Vagina (tissue), 2 donors: ENCODE measurements around the gene ASGR2. TPM values are rescaled to one million over a fixed set of nuclear protein-coding genes. Genes with fewer than 3 reads are reported as not detected.

Source experiments
- DNase-seq, 2 donors: peaks; one replicate each; pipeline ENCODE4 v3.0.0-alpha.2; 2017; ENCODE audit errors: extremely low spot score in 2 of 2
- H3K27ac ChIP-seq: fragments of 200-600 bp; sonication (generic); one replicate; pipeline ENCODE4 v1.5.1; 2019
- H3K27me3 ChIP-seq: fragments of 200-600 bp; sonication (generic); one replicate; pipeline ENCODE4 v1.5.1; 2019
- H3K36me3 ChIP-seq, 2 donors: fragments of 200-600 bp; sonication (generic); one replicate each; pipeline ENCODE4 v1.5.1; 2017 to 2019
- H3K4me1 ChIP-seq: fragments of 200-600 bp; sonication (generic); one replicate; pipeline ENCODE4 v1.5.1; 2019
- H3K4me3 ChIP-seq, 2 donors: fragments of 200-600 bp; sonication (generic); 1 replicate in 1 of 2; 2 replicates in 1 of 2; pipeline ENCODE4 v1.5.1; 2016 to 2019
- H3K9me3 ChIP-seq: fragments of 200-600 bp; sonication (generic); one replicate; pipeline ENCODE4 v1.5.1; 2019
- CTCF ChIP-seq, 3 experiments: fragments of 450-650 bp in 2 of 3; fragments of 200-600 bp in 1 of 3; sonication (generic) in 1 of 3; IDR thresholded peaks; one replicate each; pipeline ENCODE4 v1.5.1; 2017 to 2019; ENCODE audit warnings: antibody characterized with exemption in 3 of 3, mild to moderate bottlenecking in 2 of 3, moderate library complexity in 2 of 3
- POLR2A ChIP-seq, 2 donors: fragments of 450-650 bp; IDR thresholded peaks; one replicate each; pipeline ENCODE4 v1.6.1; 2017; ENCODE audit warnings: antibody characterized with exemption in 2 of 2, mild to moderate bottlenecking in 2 of 2, moderate library complexity in 2 of 2
- POLR2AphosphoS5 ChIP-seq, 2 donors: sonication (generic); formaldehyde crosslinking; IDR thresholded peaks; one replicate each; pipeline ENCODE4 v1.9.0; 2017; ENCODE audit warnings: antibody characterized with exemption in 2 of 2, mild to moderate bottlenecking in 2 of 2, low read depth in 1 of 2; ENCODE audit not compliant: insufficient read depth in 1 of 2
- intact Hi-C: fragments of 100-400 bp; cut with DNase I; formaldehyde crosslinking; loops from one replicate; pipeline ENCODE4 v1.15.1; 2023
- total RNA-seq: library from RNA; depleted of rRNA; stranded (reverse); fragments of >200 nt; gene quantifications from one replicate; pipeline ENCODE4 v1.2.3, GENCODE V29; 2016

The ASGR2 gene
- total RNA-seq, 1 donor from 2014 or later = 2.7 TPM

- Histone ChIP-seq H3K9me3 (peaks cover 5% of the 10 kb centered on the region), H3K27me3 (no peaks in the 10 kb centered on the region), H3K4me3 (no peak overlapping the region), H3K27ac (no peak overlapping the region), H3K36me3 (no peaks in the 10 kb centered on the region), H3K4me1 (no peaks in the 10 kb centered on the region)
- DNase-seq = no peak
- intact Hi-C loops = no loop called here
- TF ChIP-seq POLR2A (IDR thresholded peaks at IDR 0.05) (no peak), CTCF (IDR thresholded peaks at IDR 0.05) (no peak), POLR2AphosphoS5 (IDR thresholded peaks at IDR 0.05; ENCODE audit: insufficient read depth in 1 of 2, low read depth in 1 of 2) (no peak)
These were observed 43.9 kb downstream of the ASGR2 start for GRCh38 chr17:7070712-7071111.

GRCh38 chr17:7068268-7068667, 46.4 kb downstream of the ASGR2 start:
- H3K36me3 ChIP-seq = no peaks in the 10 kb centered on the region
- intact Hi-C loops = no loop called here
- peaks cover 5% of the 10 kb centered on the region for H3K9me3 ChIP-seq
- H3K27me3 ChIP-seq = no peaks in the 10 kb centered on the region
- DNase-seq = no peak
- no peak overlapping the region for H3K4me3 ChIP-seq
- no peak overlapping the region for H3K27ac ChIP-seq
- H3K4me1 ChIP-seq = no peaks in the 10 kb centered on the region
- TF ChIP-seq POLR2A (IDR thresholded peaks at IDR 0.05) (no peak), CTCF (IDR thresholded peaks at IDR 0.05) (no peak), POLR2AphosphoS5 (IDR thresholded peaks at IDR 0.05; ENCODE audit: insufficient read depth in 1 of 2, low read depth in 1 of 2) (no peak)

DNA sequence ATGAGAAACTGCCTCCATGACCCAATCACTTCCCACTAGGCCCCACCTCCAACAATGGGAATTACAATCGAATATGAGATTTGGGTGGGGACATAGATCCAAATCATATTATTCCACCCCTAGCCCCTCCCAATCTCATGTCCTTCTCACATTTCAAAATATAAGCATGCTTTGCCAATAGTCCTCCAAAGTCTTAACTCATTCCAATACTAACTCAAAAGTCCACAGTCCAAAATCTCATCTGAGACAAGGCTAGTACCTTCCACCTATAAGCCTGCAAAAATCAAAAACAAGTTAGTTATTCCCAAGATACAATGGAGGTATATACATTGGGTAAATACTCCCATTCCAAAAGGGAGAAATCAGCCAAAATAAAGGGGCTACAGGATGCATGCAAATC, 47.4 kb downstream of the ASGR2 start:
- Histone ChIP-seq H3K9me3 (peaks cover 5% of the 10 kb centered on the region), H3K27ac (no peak overlapping the region), H3K4me1 (no peaks in the 10 kb centered on the region), H3K4me3 (no peak overlapping the region), H3K36me3 (no peaks in the 10 kb centered on the region), H3K27me3 (no peaks in the 10 kb centered on the region)
- no peak for TF ChIP-seq POLR2A (IDR thresholded peaks at IDR 0.05)
- no peak for TF ChIP-seq CTCF (IDR thresholded peaks at IDR 0.05)
- TF ChIP-seq POLR2AphosphoS5 (IDR thresholded peaks at IDR 0.05; ENCODE audit: insufficient read depth in 1 of 2, low read depth in 1 of 2) = no peak
- no peak for DNase-seq
- intact Hi-C loops = no loop called here

DNA sequence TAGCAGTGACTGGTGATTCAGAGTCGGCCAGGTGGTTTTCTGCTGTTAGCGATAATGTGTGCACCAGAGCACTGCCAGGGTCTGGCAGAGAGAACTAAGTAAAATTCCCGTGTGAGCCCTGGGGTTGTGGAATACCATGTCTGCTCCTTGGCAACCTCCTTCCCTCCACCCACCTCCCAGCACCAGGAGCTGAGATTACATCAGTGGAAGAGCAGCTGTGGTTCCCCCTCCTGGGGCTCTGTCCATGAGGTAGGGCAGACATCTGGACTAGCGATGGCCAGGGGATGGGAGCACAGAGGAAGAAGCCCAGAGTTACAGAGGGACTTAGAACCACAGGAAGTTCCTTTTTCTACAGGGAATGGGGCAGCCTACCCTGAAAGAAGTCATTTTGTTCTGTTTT, 50.4 kb downstream of the ASGR2 start:
- H3K36me3 ChIP-seq = no peaks in the 10 kb centered on the region
- no peak overlapping the region for H3K4me3 ChIP-seq
- H3K27me3 ChIP-seq = no peaks in the 10 kb centered on the region
- intact Hi-C loops = loop anchor here (5.0 kb wide), 1 partner anchor 1902 kb away; no protein-coding TSS in a partner anchor
- H3K4me1 ChIP-seq = no peaks in the 10 kb centered on the region
- no peak overlapping the region for H3K27ac ChIP-seq
- peaks cover 5% of the 10 kb centered on the region for H3K9me3 ChIP-seq
- no peak for TF ChIP-seq CTCF (IDR thresholded peaks at IDR 0.05)
- TF ChIP-seq POLR2A (IDR thresholded peaks at IDR 0.05) = no peak
- no peak for TF ChIP-seq POLR2AphosphoS5 (IDR thresholded peaks at IDR 0.05; ENCODE audit: insufficient read depth in 1 of 2, low read depth in 1 of 2)
- DNase-seq = no peak

DNA sequence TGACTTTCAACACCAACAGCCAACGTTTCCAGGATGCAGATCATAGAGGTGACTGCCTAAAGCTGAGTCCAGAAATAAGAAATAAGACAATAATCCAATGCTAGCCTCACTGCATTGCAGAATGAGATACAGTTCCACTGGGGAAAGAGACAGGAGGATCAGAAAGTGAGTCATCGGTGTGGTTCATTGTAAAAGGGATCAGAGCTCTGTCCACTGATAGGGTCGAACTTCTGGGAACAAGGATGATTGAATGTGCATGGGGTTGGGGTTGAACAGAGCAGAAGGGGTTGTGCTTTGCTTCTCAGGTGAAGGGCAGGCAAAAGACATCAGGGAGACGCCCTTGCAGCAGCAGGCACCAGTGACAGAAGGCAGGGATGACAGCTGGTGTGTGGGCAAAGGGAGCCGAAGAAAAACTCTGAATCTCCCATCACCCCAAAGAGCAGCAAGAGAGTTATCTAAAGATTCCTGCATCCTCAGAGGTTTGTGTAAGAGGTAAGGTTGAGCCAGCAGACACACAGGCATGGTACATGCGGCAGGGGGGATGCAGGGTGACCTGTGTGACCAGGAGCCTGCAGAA, 51.0 kb downstream of the ASGR2 start:
- no peak overlapping the region for H3K4me3 ChIP-seq
- intact Hi-C loops = loop anchor here (5.0 kb wide), 1 partner anchor 1901 kb away; no protein-coding TSS in a partner anchor

More for the DNA sequence above, 51.0 kb downstream of the ASGR2 start:
- no peak for DNase-seq
- Histone ChIP-seq H3K4me1 (no peaks in the 10 kb centered on the region), H3K9me3 (peaks cover 5% of the 10 kb centered on the region), H3K27me3 (no peaks in the 10 kb centered on the region), H3K36me3 (no peaks in the 10 kb centered on the region), H3K27ac (no peak overlapping the region)
- no peak for TF ChIP-seq POLR2A (IDR thresholded peaks at IDR 0.05)
- no peak for TF ChIP-seq CTCF (IDR thresholded peaks at IDR 0.05)
- no peak for TF ChIP-seq POLR2AphosphoS5 (IDR thresholded peaks at IDR 0.05; ENCODE audit: insufficient read depth in 1 of 2, low read depth in 1 of 2)
